IMR-90 (cell line): ENCODE data around the gene CD7. TPM values are rescaled to one million over a fixed set of nuclear protein-coding genes. Genes with fewer than 3 reads are reported as not detected.

Source experiments
- ATAC-seq: fragments of 200-7000 bp; cut with Tn5 transposase; 2 replicates; pipeline ENCODE4 v1.9.1; 2020; ENCODE audit warnings: low read depth, mild to moderate bottlenecking, moderate library complexity
- BruUV-seq: library from RNA; stranded (reverse); fragments of 400-500 nt; replicated peaks from 2 replicates; lab custom pipeline; 2021; lab: Mats Ljungman, UMichigan
- CTCF ChIA-PET: fragments of 300-600 bp; formaldehyde crosslinking; extraction: SDS; loops from one replicate; lab custom pipeline; 2021; ENCODE audit warnings: antibody characterized with exemption; lab: Yijun Ruan, JAX
- POLR2A ChIA-PET: fragments of 300-600 bp; sonication (Branson Sonifier 250); formaldehyde crosslinking; loops from one replicate; lab custom pipeline; 2022; ENCODE audit warnings: antibody characterized with exemption; ENCODE audit not compliant: unreplicated experiment; lab: Charles Lee
- DNase-seq: peaks from one replicate; pipeline ENCODE4 v3.0.0; 2013
- H2AFZ ChIP-seq: replicated peaks from 2 replicates; pipeline ENCODE3; 2013; ENCODE audit warnings: low read length, mild to moderate bottlenecking; ENCODE audit not compliant: poor library complexity
- H2AK5ac ChIP-seq: 2 replicates; pipeline ENCODE4 v1.6.1; 2013; ENCODE audit warnings: low read depth, low read length, inconsistent platforms
- H2AK9ac ChIP-seq: replicated peaks from 2 replicates; pipeline ENCODE3; 2013; ENCODE audit warnings: mild to moderate bottlenecking, low read depth, low read length, moderate library complexity; ENCODE audit not compliant: poor library complexity
- H2BK120ac ChIP-seq: 2 replicates; pipeline ENCODE4 v1.6.1; 2013; ENCODE audit warnings: low read depth, low read length, inconsistent platforms
- H2BK15ac ChIP-seq: 3 replicates; pipeline ENCODE4 v1.6.1; 2013; ENCODE audit warnings: low read depth, low read length, inconsistent platforms
- H2BK20ac ChIP-seq: 2 replicates; pipeline ENCODE4 v1.6.1; 2013; ENCODE audit warnings: low read depth, mild to moderate bottlenecking, inconsistent platforms, low read length, moderate library complexity
- H2BK5ac ChIP-seq: 2 replicates; pipeline ENCODE4 v1.6.1; 2013; ENCODE audit warnings: mild to moderate bottlenecking, low read depth, low read length, inconsistent platforms; ENCODE audit not compliant: poor library complexity, severe bottlenecking
- H3K14ac ChIP-seq: replicated peaks from 2 replicates; pipeline ENCODE4 v1.6.1; 2013; ENCODE audit warnings: low read depth, low read length, inconsistent platforms
- H3K18ac ChIP-seq: 2 replicates; pipeline ENCODE4 v1.6.1; 2013; ENCODE audit warnings: low read depth, low read length, control low read depth
- H3K23ac ChIP-seq: 2 replicates; pipeline ENCODE4 v1.6.1; 2013; ENCODE audit warnings: low read depth, low read length, inconsistent platforms
- H3K27ac ChIP-seq: 2 replicates; pipeline ENCODE4 v1.5.1; 2013; ENCODE audit warnings: mild to moderate bottlenecking, control low read depth, low read length; ENCODE audit not compliant: insufficient read depth
- H3K27me3 ChIP-seq: 2 replicates; pipeline ENCODE4 v1.6.1; 2013; ENCODE audit warnings: low read length; ENCODE audit not compliant: control insufficient read depth, insufficient read depth
- H3K36me3 ChIP-seq: 2 replicates; pipeline ENCODE4 v1.6.1; 2013; ENCODE audit warnings: low read length, mixed read lengths; ENCODE audit not compliant: control insufficient read depth, insufficient read depth
- H3K4ac ChIP-seq: 2 replicates; pipeline ENCODE4 v1.6.1; 2013; ENCODE audit warnings: low read depth, low read length, inconsistent platforms
- H3K4me1 ChIP-seq: 2 replicates; pipeline ENCODE4 v1.6.1; 2013; ENCODE audit warnings: low read length, mixed read lengths; ENCODE audit not compliant: control insufficient read depth, insufficient read depth
- H3K4me2 ChIP-seq: 2 replicates; pipeline ENCODE4 v1.6.1; 2013; ENCODE audit warnings: low read depth, mild to moderate bottlenecking, control low read depth, low read length, moderate library complexity
- H3K4me3 ChIP-seq: 2 replicates; pipeline ENCODE4 v1.5.1; 2013; ENCODE audit warnings: low read depth, mild to moderate bottlenecking, control low read depth, low read length, moderate library complexity; ENCODE audit not compliant: insufficient read depth
- H3K56ac ChIP-seq: 2 replicates; pipeline ENCODE4 v1.6.1; 2013; ENCODE audit warnings: low read length, inconsistent platforms; ENCODE audit not compliant: insufficient read depth; ENCODE audit errors: extremely low read depth
- H3K79me1 ChIP-seq, 2 experiments: 2 replicates each; pipeline ENCODE4 v1.6.1; 2013; ENCODE audit warnings: low read length in 2 of 2, inconsistent platforms in 1 of 2, low read depth in 1 of 2
- H3K9ac ChIP-seq: 2 replicates; pipeline ENCODE4 v1.6.1; 2013; ENCODE audit warnings: low read depth, low read length, control low read depth
- H3K9me1 ChIP-seq: 2 replicates; pipeline ENCODE4 v1.6.1; 2013; ENCODE audit warnings: low read length, inconsistent platforms; ENCODE audit not compliant: insufficient read depth
- H3K9me3 ChIP-seq: 2 replicates; pipeline ENCODE4 v1.6.1; 2013; ENCODE audit warnings: low read length; ENCODE audit not compliant: control insufficient read depth, insufficient read depth
- H4K20me1 ChIP-seq: 2 replicates; pipeline ENCODE4 v1.6.1; 2013; ENCODE audit warnings: low read length, inconsistent platforms; ENCODE audit not compliant: insufficient read depth
- H4K5ac ChIP-seq: 2 replicates; pipeline ENCODE4 v1.6.1; 2013; ENCODE audit warnings: mild to moderate bottlenecking, low read depth, low read length, control low read depth
- H4K8ac ChIP-seq, 2 experiments: 2 replicates each; pipeline ENCODE4 v1.6.1; 2013; ENCODE audit warnings: low read depth in 2 of 2, low read length in 2 of 2, control low read depth in 1 of 2, inconsistent platforms in 1 of 2
- H4K91ac ChIP-seq: 2 replicates; pipeline ENCODE4 v1.6.1; 2013; ENCODE audit warnings: low read depth, low read length, inconsistent platforms; ENCODE audit not compliant: insufficient read depth
- CEBPB ChIP-seq: IDR thresholded peaks from 2 replicates; pipeline ENCODE4 v1.6.1; 2012; ENCODE audit warnings: low read depth, low read length, improper control_type of control experiment
- CHD1 ChIP-seq: IDR thresholded peaks from 2 replicates; pipeline ENCODE4 v1.6.1; 2012; ENCODE audit warnings: low read depth, low read length, improper control_type of control experiment
- WGBS, 2 experiments: methylation state at CpG; one replicate each; pipeline versions ENCODE4 v1.1.5 to v1.1.7; 2013; ENCODE audit warnings: missing lambda C conversion rate in 2 of 2; ENCODE audit not compliant: insufficient read length in 1 of 2; ENCODE audit errors: extremely low coverage in 2 of 2; 5-methylcytosine and 5-hydroxymethylcytosine counted together
- dilution Hi-C: fragments of 300-500 bp; cut with HindIII; formaldehyde crosslinking; loops from one replicate; pipeline ENCODE4 v1.14.3; 2018; ENCODE audit warnings: low sequenced_read_pairs; ENCODE audit not compliant: unreplicated experiment
- in situ Hi-C: fragments of 300-500 bp; cut with MboI; formaldehyde crosslinking; loops from 3 replicates; pipeline ENCODE4 v1.14.3; 2019; ENCODE audit warnings: low sequenced_read_pairs, inconsistent platforms, mixed read lengths
- intact Hi-C: fragments of 100-400 bp; cut with micrococcal nuclease; formaldehyde crosslinking; loops from 2 replicates; pipeline ENCODE4 v1.10.0; 2022
- polyA plus RNA-seq, 3 experiments: library from polyadenylated mRNA; depleted of rRNA; stranded (reverse); fragments of >200 nt; gene quantifications; 2 replicates each; pipeline ENCODE4 v1.2.3, GENCODE V29; 2012; ENCODE audit warnings: low replicate concordance in 1 of 3
- total RNA-seq: library from RNA; depleted of rRNA; stranded (reverse); fragments of >200 nt; gene quantifications from 2 replicates; pipeline ENCODE4 v1.2.3, GENCODE V29; 2012

The CD7 gene
- total and polyA plus RNA-seq, 2 of the 4 experiments (the other 2 are of a cell fraction) = not detected

- dilution Hi-C loops = no loop called here
- H3K23ac ChIP-seq = no peak overlapping the region
These were observed 36.9 kb downstream of the CD7 start for GRCh38 chr17:82280537-82280936.

More at GRCh38 chr17:82280537-82280936, 36.9 kb downstream of the CD7 start:
- H3K27me3 ChIP-seq = no peaks in the 10 kb centered on the region
- H3K79me1 ChIP-seq = peaks cover 0 to 4% of the 10 kb centered on the region in 2 experiments; a peak in 1 of 4 replicates
- no peak overlapping the region for H2BK20ac ChIP-seq
- H3K9me3 ChIP-seq = no peaks in the 10 kb centered on the region
- H3K18ac ChIP-seq = no peak overlapping the region
- BruUV-seq = no TSS peak
- H4K91ac ChIP-seq = no peak overlapping the region
- no CpG with 5 or more reads among the region's 8 CpGs for WGBS, 2 experiments
- H2AK5ac ChIP-seq = no peak overlapping the region
- no peak overlapping the region for H3K27ac ChIP-seq
- H2BK120ac ChIP-seq = no peak overlapping the region
- intact Hi-C loops (no loop called here), in situ Hi-C loops (no loop called here)
- H2AK9ac ChIP-seq = no peak overlapping the region
- H3K4me1 ChIP-seq = peaks cover 20% of the 10 kb centered on the region
- no peak overlapping the region for H2BK15ac ChIP-seq
- H2BK5ac ChIP-seq = no peak overlapping the region
- H3K9me1 ChIP-seq = peaks cover 20% of the 10 kb centered on the region
- H4K5ac ChIP-seq = no peak overlapping the region
- ATAC-seq (no peak), DNase-seq (no peak)
- no peak overlapping the region for H4K8ac ChIP-seq
- ChIA-PET POLR2A (no interaction called here), CTCF (interaction anchor here (0.6 kb wide), 1 partner anchor 113 kb away, joined by 3 read pairs; no protein-coding TSS in a partner anchor)
- TF ChIP-seq CEBPB (peak; percentile 18; the same call in 1 of the 2 replicates), CHD1 (no peak)
- no peak overlapping the region for H3K4ac ChIP-seq
- H3K9ac ChIP-seq = no peak overlapping the region
- H3K56ac ChIP-seq = no peak overlapping the region
- no peak overlapping the region for H3K4me2 ChIP-seq
- H4K20me1 ChIP-seq = no peaks in the 10 kb centered on the region
- H3K36me3 ChIP-seq = no peaks in the 10 kb centered on the region; the same call in 1 of the 2 replicates
- H3K4me3 ChIP-seq = no peak overlapping the region
- no peak overlapping the region for H2AFZ ChIP-seq
- no peak overlapping the region for H3K14ac ChIP-seq
